Spleen (tissue), 11 donors: ENCODE measurements around the gene CGNL1. TPM values are rescaled to one million over a fixed set of nuclear protein-coding genes. Genes with fewer than 3 reads are reported as not detected.

Experiments used
- DNase-seq: peaks from one replicate; pipeline ENCODE4 v3.0.0-alpha.2; 2020
- H3K27ac ChIP-seq, 8 donors: fragments of 200-600 bp; sonication (generic) in 7 of 8; 1 replicate in 4 of 8; 2 replicates in 4 of 8; pipeline versions ENCODE4 v1.5.0 to v1.8.0; 2016 to 2021; ENCODE audit warnings: inconsistent platforms in 4 of 8, mild to moderate bottlenecking in 4 of 8, moderate library complexity in 1 of 8
- H3K27me3 ChIP-seq, 7 donors: fragments of 200-600 bp; sonication (generic) in 6 of 7; replicated peaks in 1 of 7; 1 replicate in 4 of 7; 2 replicates in 3 of 7; pipeline versions ENCODE4 v1.5.0 to v1.8.0; 2016 to 2021; ENCODE audit warnings: inconsistent platforms in 3 of 7, mild to moderate bottlenecking in 1 of 7
- H3K36me3 ChIP-seq, 6 donors: fragments of 200-600 bp; sonication (generic) in 5 of 6; 1 replicate in 4 of 6; 2 replicates in 2 of 6; pipeline versions ENCODE4 v1.5.0 to v1.8.0; 2016 to 2021; ENCODE audit warnings: inconsistent platforms in 2 of 6
- H3K4me1 ChIP-seq, 6 donors: fragments of 200-600 bp; sonication (generic) in 5 of 6; 1 replicate in 3 of 6; 2 replicates in 3 of 6; pipeline versions ENCODE4 v1.5.0 to v1.8.0; 2016 to 2021; ENCODE audit warnings: inconsistent platforms in 3 of 6
- H3K4me3 ChIP-seq, 8 donors: fragments of 200-600 bp; sonication (generic) in 7 of 8; 1 replicate in 4 of 8; 2 replicates in 4 of 8; pipeline versions ENCODE4 v1.5.0 to v1.8.0; 2016 to 2021; ENCODE audit warnings: inconsistent platforms in 4 of 8, mild to moderate bottlenecking in 4 of 8, moderate library complexity in 2 of 8
- H3K9me3 ChIP-seq, 8 donors: fragments of 200-600 bp; sonication (generic) in 7 of 8; 1 replicate in 4 of 8; 2 replicates in 4 of 8; pipeline versions ENCODE4 v1.5.0 to v1.8.0; 2016 to 2021; ENCODE audit warnings: inconsistent platforms in 4 of 8
- POLR2A ChIP-seq, 3 donors: fragments of 450-650 bp; IDR thresholded peaks; one replicate each; pipeline ENCODE4 v1.5.1; 2017; ENCODE audit warnings: antibody characterized with exemption in 3 of 3, mild to moderate bottlenecking in 1 of 3
- POLR2AphosphoS5 ChIP-seq, 3 donors: sonication (generic); formaldehyde crosslinking; IDR thresholded peaks; one replicate each; pipeline ENCODE4 v1.5.1; 2017; ENCODE audit warnings: antibody characterized with exemption in 3 of 3
- WGBS, 5 donors: extraction: QIAGEN DNeasy Blood & Tissue Kit in 3 of 5; methylation state at CpG; one replicate each; pipeline versions ENCODE4 v1.1.5 to v1.1.7; 2013 to 2018; 5-methylcytosine and 5-hydroxymethylcytosine counted together
- intact Hi-C: fragments of 100-400 bp; cut with DNase I; formaldehyde crosslinking; loops from one replicate; pipeline ENCODE4 v1.15.0; 2023; ENCODE audit warnings: low total_unique reads
- polyA plus RNA-seq, 3 donors: library from polyadenylated mRNA; stranded (reverse); fragments of 200-250 nt; gene quantifications; one replicate each; pipeline ENCODE4 v1.2.1, GENCODE V29; 2013
- total RNA-seq, 7 donors: library from RNA; depleted of rRNA in 3 of 7; stranded (reverse); fragments of >200 nt in 3 of 7; fragmentation: NEBNext Ultra II Directional in 4 of 7; extraction: Animal tissue kit (Norgen Biotek cat#: 25700) in 4 of 7; gene quantifications; one replicate each; pipeline versions ENCODE4 v1.1.0 to v1.2.1, GENCODE V29; 2016 to 2021
- TF ChIP-seq, protein P1 (sequence below), 11 experiments: fragments of 200-600 bp in 7 of 11; fragments of 450-650 bp in 4 of 11; sonication (generic) in 4 of 11; IDR thresholded peaks in 8 of 11; conservative IDR thresholded peaks in 3 of 11; 1 replicate in 7 of 11; 2 replicates in 4 of 11; pipeline versions ENCODE4 v1.4.0 to v1.8.0; 2016 to 2021; ENCODE audit warnings: antibody characterized with exemption in 11 of 11, inconsistent platforms in 4 of 11, mild to moderate bottlenecking in 1 of 11
- donor health status: healthy with polysubstance abuse.
- donor health status: DM: no; HTN: no; CAD: no; lungs with moderate emphysema.
- donor health status: DM: no; HTN: no; CAD: no.
- donor health status: Bipolar disorder and iron deficiency.
- donor health status: healthy.
- donor health status: DM: no; HTN: no; CAD: no.
- donor health status: DM: yes; HTN: yes; CAD: no.

Gene CGNL1
- total and polyA plus RNA-seq, 10 donors, result 0.07 to 0.73 (median 0.36) TPM

DNA sequence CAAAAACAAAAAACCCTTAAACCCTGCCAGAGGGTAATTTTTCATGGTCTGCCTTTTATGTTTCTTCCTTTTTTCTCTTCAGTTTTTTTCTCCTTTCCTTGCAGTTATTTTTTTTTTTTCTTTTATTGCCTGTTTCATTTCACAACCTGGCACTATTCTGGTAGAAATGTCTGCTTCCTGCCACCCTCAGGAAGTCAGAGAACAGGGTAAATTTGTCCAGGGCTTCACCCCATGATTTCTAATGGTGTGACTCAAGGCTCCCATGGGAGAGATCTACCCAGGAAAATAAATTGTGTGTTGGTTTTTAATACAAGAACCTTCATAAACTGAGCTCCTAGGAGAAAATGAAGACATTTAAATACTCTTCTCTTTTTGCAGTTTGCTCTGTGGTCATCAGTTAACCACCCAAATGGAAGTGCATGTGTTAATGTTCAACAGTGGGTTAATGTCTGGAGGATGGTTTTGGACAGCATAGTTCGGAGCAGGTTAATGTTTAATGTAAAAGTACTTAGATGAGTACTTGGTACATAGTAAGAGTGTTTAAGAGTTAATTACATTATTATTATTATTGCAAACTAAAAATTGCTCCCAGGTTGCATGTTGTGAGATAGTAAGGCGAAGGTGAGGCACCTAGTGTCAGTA lies 45.9 kb downstream of the CGNL1 start:
- TF ChIP-seq POLR2A (IDR thresholded peaks at IDR 0.05), result no peak
- WGBS, 5 donors, result 78 to 90% (median 87%) methylated on average over 2 of the region's 2 CpGs
- intact Hi-C loops, result no loop called here
- H3K4me3 ChIP-seq, result no peak overlapping the region
- H3K36me3 ChIP-seq, result no peaks in the 10 kb centered on the region
- no peaks in the 10 kb centered on the region for H3K9me3 ChIP-seq
- H3K27ac ChIP-seq, result no peak overlapping the region
- no peaks in the 10 kb centered on the region for H3K4me1 ChIP-seq
- DNase-seq, result no peak
- H3K27me3 ChIP-seq, result no peaks in the 10 kb centered on the region

DNA sequence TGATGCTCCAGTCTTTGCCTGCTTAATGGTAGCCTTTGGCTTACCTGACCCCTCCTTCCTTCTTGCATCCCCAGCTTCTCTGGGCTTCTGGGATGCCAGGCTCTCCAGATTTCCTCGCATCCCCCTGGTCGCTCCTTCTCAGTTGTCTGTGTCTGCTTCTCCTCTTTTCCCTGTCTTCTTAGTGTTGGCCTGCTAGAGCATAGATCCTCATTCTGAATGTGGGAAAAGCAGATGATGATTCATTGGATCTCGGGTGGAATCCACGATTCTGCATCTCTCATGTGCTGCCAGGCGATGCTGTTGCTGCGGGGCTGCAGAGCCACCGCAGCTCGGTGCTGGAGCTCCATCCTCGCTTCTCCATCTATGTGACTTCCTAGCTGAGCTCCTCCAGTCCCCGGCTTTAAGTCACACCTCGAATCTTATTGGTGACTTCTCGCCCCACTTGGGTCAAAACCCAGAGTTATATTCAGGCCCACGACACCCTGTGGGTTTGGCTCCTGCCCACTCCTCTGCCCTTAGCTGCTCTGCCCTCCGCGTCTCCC lies 47.4 kb downstream of the CGNL1 start:
- Histone ChIP-seq H3K36me3 (no peaks in the 10 kb centered on the region), H3K27me3 (no peaks in the 10 kb centered on the region), H3K9me3 (no peaks in the 10 kb centered on the region), H3K4me1 (no peaks in the 10 kb centered on the region), H3K27ac (no peak overlapping the region), H3K4me3 (no peak overlapping the region)
- intact Hi-C loops, result no loop called here
- DNase-seq, result no peak
- WGBS, 5 donors, result 85 to 93% (median 88%) methylated on average over 15 of the region's 15 CpGs
- TF ChIP-seq, protein P1, sequence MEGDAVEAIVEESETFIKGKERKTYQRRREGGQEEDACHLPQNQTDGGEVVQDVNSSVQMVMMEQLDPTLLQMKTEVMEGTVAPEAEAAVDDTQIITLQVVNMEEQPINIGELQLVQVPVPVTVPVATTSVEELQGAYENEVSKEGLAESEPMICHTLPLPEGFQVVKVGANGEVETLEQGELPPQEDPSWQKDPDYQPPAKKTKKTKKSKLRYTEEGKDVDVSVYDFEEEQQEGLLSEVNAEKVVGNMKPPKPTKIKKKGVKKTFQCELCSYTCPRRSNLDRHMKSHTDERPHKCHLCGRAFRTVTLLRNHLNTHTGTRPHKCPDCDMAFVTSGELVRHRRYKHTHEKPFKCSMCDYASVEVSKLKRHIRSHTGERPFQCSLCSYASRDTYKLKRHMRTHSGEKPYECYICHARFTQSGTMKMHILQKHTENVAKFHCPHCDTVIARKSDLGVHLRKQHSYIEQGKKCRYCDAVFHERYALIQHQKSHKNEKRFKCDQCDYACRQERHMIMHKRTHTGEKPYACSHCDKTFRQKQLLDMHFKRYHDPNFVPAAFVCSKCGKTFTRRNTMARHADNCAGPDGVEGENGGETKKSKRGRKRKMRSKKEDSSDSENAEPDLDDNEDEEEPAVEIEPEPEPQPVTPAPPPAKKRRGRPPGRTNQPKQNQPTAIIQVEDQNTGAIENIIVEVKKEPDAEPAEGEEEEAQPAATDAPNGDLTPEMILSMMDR (IDR thresholded peaks at IDR 0.05 in 8 of 11, conservative IDR thresholded peaks at IDR 0.05 in 3 of 11), result no peak
- no peak for TF ChIP-seq POLR2A (IDR thresholded peaks at IDR 0.05)
- no peak for TF ChIP-seq POLR2AphosphoS5 (IDR thresholded peaks at IDR 0.05)

DNA sequence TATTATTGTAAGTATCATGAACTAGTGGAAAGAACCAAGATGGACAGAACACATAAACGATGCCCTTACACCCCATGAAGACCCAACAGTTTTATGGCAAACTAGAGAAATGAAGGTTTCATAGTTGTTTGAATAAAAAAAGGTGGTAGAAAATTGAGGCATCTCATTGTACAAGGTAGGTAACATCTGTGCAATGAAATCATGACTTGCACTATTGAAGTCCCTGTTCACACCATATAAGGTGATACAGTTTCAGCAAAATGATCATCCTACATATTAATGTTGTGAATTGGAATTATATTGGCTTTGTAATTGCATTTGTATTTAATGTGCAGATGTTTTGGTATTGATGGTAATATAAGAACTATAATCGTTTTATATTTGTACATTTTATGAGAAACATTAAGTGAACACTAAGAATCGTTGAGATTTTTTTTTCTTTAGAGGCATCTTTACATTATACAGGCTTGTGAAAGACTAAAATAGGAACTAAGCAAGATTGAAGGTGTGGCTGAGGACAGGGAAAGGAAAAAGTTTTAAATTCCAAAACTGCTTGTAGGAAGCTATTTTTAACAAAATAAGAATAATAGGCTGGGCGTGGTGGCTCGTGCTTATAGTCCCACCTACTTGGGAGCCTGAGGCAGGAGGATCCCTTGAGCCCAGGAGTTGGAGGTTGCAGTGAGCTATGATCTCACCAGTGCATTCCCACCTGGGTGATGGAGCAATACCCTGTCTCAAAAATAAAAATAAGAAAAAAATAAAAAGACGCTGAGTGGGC lies 48.5 kb downstream of the CGNL1 start:
- intact Hi-C loops, result no loop called here
- 76 to 87% (median 81%) methylated on average over 6 of the region's 6 CpGs for WGBS, 5 donors
- TF ChIP-seq POLR2A (IDR thresholded peaks at IDR 0.05), result no peak
- TF ChIP-seq, protein P1 (IDR thresholded peaks at IDR 0.05 in 8 of 11, conservative IDR thresholded peaks at IDR 0.05 in 3 of 11), result no peak
- no peak for TF ChIP-seq POLR2AphosphoS5 (IDR thresholded peaks at IDR 0.05)

DNA sequence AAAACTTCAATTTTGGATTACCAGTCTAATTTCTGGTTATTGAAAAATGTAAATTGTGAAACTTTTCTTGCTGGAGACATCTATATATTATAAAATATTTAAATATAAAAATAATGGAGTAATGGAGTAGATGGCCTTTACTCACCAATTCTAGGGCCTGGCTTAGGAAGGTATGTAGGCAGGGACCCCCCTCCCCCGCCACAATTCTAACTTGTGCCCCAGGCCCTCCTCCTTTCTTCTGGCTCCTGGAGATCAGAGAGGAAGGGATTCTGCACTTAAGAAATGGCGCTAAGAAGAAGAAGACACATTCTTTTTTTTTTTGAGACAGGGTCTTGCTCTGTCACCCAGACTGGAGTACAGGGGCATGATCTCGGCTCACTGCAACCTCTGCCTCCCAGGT lies 49.5 kb downstream of the CGNL1 start:
- Histone ChIP-seq H3K4me3 (no peak overlapping the region), H3K27me3 (no peaks in the 10 kb centered on the region), H3K9me3 (no peaks in the 10 kb centered on the region), H3K27ac (no peak overlapping the region), H3K36me3 (no peaks in the 10 kb centered on the region), H3K4me1 (no peaks in the 10 kb centered on the region)
- 56 to 61% (median 58%) methylated on average over 3 of the region's 3 CpGs for WGBS, 5 donors
- intact Hi-C loops, result no loop called here
- TF ChIP-seq POLR2A (IDR thresholded peaks at IDR 0.05) (no peak), POLR2AphosphoS5 (IDR thresholded peaks at IDR 0.05) (no peak)
- TF ChIP-seq, protein P1 (IDR thresholded peaks at IDR 0.05 in 8 of 11, conservative IDR thresholded peaks at IDR 0.05 in 3 of 11), result no peak
- no peak for DNase-seq

More for the DNA sequence above, 48.5 kb downstream of the CGNL1 start:
- no peak overlapping the region for H3K4me3 ChIP-seq
- H3K27me3 ChIP-seq, result no peaks in the 10 kb centered on the region
- H3K27ac ChIP-seq, result no peak overlapping the region
- no peaks in the 10 kb centered on the region for H3K4me1 ChIP-seq
- no peak for DNase-seq
- no peaks in the 10 kb centered on the region for H3K9me3 ChIP-seq
- no peaks in the 10 kb centered on the region for H3K36me3 ChIP-seq
